Measurements from ENCODE around the gene BDH1.
A peak's percentile ranks its signal among the peaks of the same experiment; 100 is the strongest.

The BDH1 gene

GRCh38 chr3:197507081-197507480, 48.7 kb downstream of the BDH1 start:
- Histone ChIP-seq H3K27ac (ENCODE audit: low read length, poor library complexity, severe bottlenecking) (no peak overlapping the region), H3K79me1 (replicated peaks; ENCODE audit: low read length, poor library complexity, severe bottlenecking) (peaks cover 7% of the 10 kb centered on the region), H2AFZ (ENCODE audit: low read depth, low read length) (no peak overlapping the region), H3K4ac (ENCODE audit: low read depth in 1 of 2, low read length in 2 of 2) (no peak overlapping the region), H2BK12ac (ENCODE audit: low read length in 2 of 2) (no peak overlapping the region), H2BK5ac (ENCODE audit: low read depth, low read length, poor library complexity, severe bottlenecking) (no peak overlapping the region), H3K27me3 (ENCODE audit: control insufficient read depth in 1 of 2, insufficient read depth in 1 of 2, low read length in 2 of 2) (peaks cover 0 to 41% of the 10 kb centered on the region in 2 experiments), H3K4me3 (ENCODE audit: insufficient read depth in 1 of 2, low read depth in 1 of 2, low read length in 2 of 2) (no peak overlapping the region), H3K23ac (ENCODE audit: low read length in 2 of 2) (no peak overlapping the region), H2BK120ac (ENCODE audit: low read depth, low read length) (no peak overlapping the region), H3K4me1 (ENCODE audit: control insufficient read depth, insufficient read depth, low read depth, low read length) (peaks cover 28% of the 10 kb centered on the region), H3K18ac (ENCODE audit: low read depth in 1 of 2, low read length in 2 of 2) (no peak overlapping the region), H3K14ac (ENCODE audit: low read length in 2 of 2) (no peak overlapping the region), H3K4me2 (ENCODE audit: low read length, poor library complexity, severe bottlenecking) (no peak overlapping the region), H3K36me3 (ENCODE audit: control insufficient read depth in 1 of 2, insufficient read depth in 2 of 2, low read depth in 1 of 2, low read length in 2 of 2) (peaks cover 0 to 10% of the 10 kb centered on the region in 2 experiments), H3K9ac (ENCODE audit: low read length) (no peak overlapping the region), H4K8ac (ENCODE audit: low read length) (no peak overlapping the region), H3K9me3 (ENCODE audit: control insufficient read depth, low read length) (no peaks in the 10 kb centered on the region), H2BK15ac (ENCODE audit: low read depth, poor library complexity, severe bottlenecking) (no peak overlapping the region), H2AK5ac (ENCODE audit: low read length, severe bottlenecking) (no peak overlapping the region), H4K91ac (ENCODE audit: low read length) (no peak overlapping the region)
- WGBS, result 93% methylated on average over 8 of the region's 8 CpGs
- no peak for DNase-seq

GRCh38 chr3:197505796-197506548, 49.8 kb downstream of the BDH1 start:
- H3K4me2 ChIP-seq (ENCODE audit: low read length, poor library complexity, severe bottlenecking), result no peak overlapping the region
- H2BK120ac ChIP-seq (ENCODE audit: low read depth, low read length), result no peak overlapping the region
- H3K4ac ChIP-seq (ENCODE audit: low read depth in 1 of 2, low read length in 2 of 2), result no peak overlapping the region
- H3K18ac ChIP-seq (ENCODE audit: low read depth in 1 of 2, low read length in 2 of 2), result peak overlapping the region; percentile 17 to 46
- H3K79me1 ChIP-seq (replicated peaks; ENCODE audit: low read length, poor library complexity, severe bottlenecking), result peaks cover 7% of the 10 kb centered on the region
- no peak overlapping the region for H3K23ac ChIP-seq (ENCODE audit: low read length in 2 of 2)
- H3K27ac ChIP-seq (ENCODE audit: low read length, poor library complexity, severe bottlenecking), result no peak overlapping the region
- H3K36me3 ChIP-seq (ENCODE audit: control insufficient read depth in 1 of 2, insufficient read depth in 2 of 2, low read depth in 1 of 2, low read length in 2 of 2), result peaks cover 0 to 6% of the 10 kb centered on the region in 2 experiments
- no peak overlapping the region for H2BK15ac ChIP-seq (ENCODE audit: low read depth, poor library complexity, severe bottlenecking)
- H2BK5ac ChIP-seq (ENCODE audit: low read depth, low read length, poor library complexity, severe bottlenecking), result no peak overlapping the region
- peak overlapping the region; percentile 66 for H4K91ac ChIP-seq (ENCODE audit: low read length)
- H3K9ac ChIP-seq (ENCODE audit: low read length), result no peak overlapping the region
- H3K4me1 ChIP-seq (ENCODE audit: control insufficient read depth, insufficient read depth, low read depth, low read length), result peaks cover 22% of the 10 kb centered on the region
- peak overlapping the region in 1 of 2 experiments; percentile 50 for H3K14ac ChIP-seq (ENCODE audit: low read length in 2 of 2)
- 91% methylated on average over 20 of the region's 24 CpGs for WGBS
- peaks cover 0 to 41% of the 10 kb centered on the region in 2 experiments for H3K27me3 ChIP-seq (ENCODE audit: control insufficient read depth in 1 of 2, insufficient read depth in 1 of 2, low read length in 2 of 2)
- no peak overlapping the region for H4K8ac ChIP-seq (ENCODE audit: low read length)
- H3K9me3 ChIP-seq (ENCODE audit: control insufficient read depth, low read length), result no peaks in the 10 kb centered on the region
- no peak for DNase-seq
- H2BK12ac ChIP-seq (ENCODE audit: low read length in 2 of 2), result no peak overlapping the region
- H2AK5ac ChIP-seq (ENCODE audit: low read length, severe bottlenecking), result peak overlapping the region; percentile 49
- no peak overlapping the region for H3K4me3 ChIP-seq (ENCODE audit: insufficient read depth in 1 of 2, low read depth in 1 of 2, low read length in 2 of 2)
- no peak overlapping the region for H2AFZ ChIP-seq (ENCODE audit: low read depth, low read length)

- H4K8ac ChIP-seq (ENCODE audit: low read length), result no peak overlapping the region
- no peak overlapping the region for H3K27ac ChIP-seq (ENCODE audit: low read length, poor library complexity, severe bottlenecking)
- H3K9me3 ChIP-seq (ENCODE audit: control insufficient read depth, low read length), result no peaks in the 10 kb centered on the region
- no peak overlapping the region for H2BK5ac ChIP-seq (ENCODE audit: low read depth, low read length, poor library complexity, severe bottlenecking)
- H3K14ac ChIP-seq (ENCODE audit: low read length in 2 of 2), result no peak overlapping the region
- H3K27me3 ChIP-seq (ENCODE audit: control insufficient read depth in 1 of 2, insufficient read depth in 1 of 2, low read length in 2 of 2), result peaks cover 0 to 41% of the 10 kb centered on the region in 2 experiments
- H3K18ac ChIP-seq (ENCODE audit: low read depth in 1 of 2, low read length in 2 of 2), result peak overlapping the region in 1 of 2 experiments; percentile 35
- H3K36me3 ChIP-seq (ENCODE audit: control insufficient read depth in 1 of 2, insufficient read depth in 2 of 2, low read depth in 1 of 2, low read length in 2 of 2), result peaks cover 0 to 6% of the 10 kb centered on the region in 2 experiments
- no peak overlapping the region for H2BK120ac ChIP-seq (ENCODE audit: low read depth, low read length)
- H3K4me2 ChIP-seq (ENCODE audit: low read length, poor library complexity, severe bottlenecking), result no peak overlapping the region
- peaks cover 14% of the 10 kb centered on the region for H3K4me1 ChIP-seq (ENCODE audit: control insufficient read depth, insufficient read depth, low read depth, low read length)
- no peak overlapping the region for H2AK5ac ChIP-seq (ENCODE audit: low read length, severe bottlenecking)
- no peak overlapping the region for H3K4ac ChIP-seq (ENCODE audit: low read depth in 1 of 2, low read length in 2 of 2)
- no peak overlapping the region for H3K9ac ChIP-seq (ENCODE audit: low read length)
- H3K4me3 ChIP-seq (ENCODE audit: insufficient read depth in 1 of 2, low read depth in 1 of 2, low read length in 2 of 2), result no peak overlapping the region
- 81% methylated on average over 15 of the region's 15 CpGs for WGBS
- H3K23ac ChIP-seq (ENCODE audit: low read length in 2 of 2), result no peak overlapping the region
- H4K91ac ChIP-seq (ENCODE audit: low read length), result no peak overlapping the region
- DNase-seq, result no peak
- H3K79me1 ChIP-seq (replicated peaks; ENCODE audit: low read length, poor library complexity, severe bottlenecking), result peaks cover 4% of the 10 kb centered on the region
- no peak overlapping the region for H2BK15ac ChIP-seq (ENCODE audit: low read depth, poor library complexity, severe bottlenecking)
- no peak overlapping the region for H2BK12ac ChIP-seq (ENCODE audit: low read length in 2 of 2)
- H2AFZ ChIP-seq (ENCODE audit: low read depth, low read length), result no peak overlapping the region
These were observed 51.1 kb downstream of the BDH1 start for GRCh38 chr3:197504641-197505121.

DNA sequence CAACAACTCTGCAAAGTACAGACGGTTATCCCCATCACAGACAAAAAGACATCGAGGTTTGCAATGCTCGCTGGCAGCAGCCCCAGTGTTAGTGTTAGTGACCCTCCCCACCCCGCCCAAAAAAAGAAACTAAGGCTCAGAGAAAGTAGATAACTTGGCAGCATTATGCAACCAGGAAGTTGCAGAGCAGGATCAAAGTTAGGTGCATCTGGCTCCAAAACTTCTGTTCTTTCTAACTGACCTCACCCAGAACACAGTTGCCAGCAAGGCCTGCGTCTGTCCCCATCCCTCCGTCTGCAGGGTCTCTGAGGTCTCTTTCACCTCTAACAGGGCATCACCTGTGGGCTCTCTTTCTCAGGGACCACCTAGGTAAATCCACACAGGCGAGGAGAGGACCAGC, 51.5 kb downstream of the BDH1 start:
- no peaks in the 10 kb centered on the region for H3K9me3 ChIP-seq (ENCODE audit: control insufficient read depth, low read length)
- WGBS, result 79% methylated on average over 6 of the region's 7 CpGs
- peaks cover 0 to 41% of the 10 kb centered on the region in 2 experiments for H3K27me3 ChIP-seq (ENCODE audit: control insufficient read depth in 1 of 2, insufficient read depth in 1 of 2, low read length in 2 of 2)
- H3K14ac ChIP-seq (ENCODE audit: low read length in 2 of 2), result no peak overlapping the region
- peak overlapping the region; percentile 55 for H4K8ac ChIP-seq (ENCODE audit: low read length)
- no peak overlapping the region for H2AFZ ChIP-seq (ENCODE audit: low read depth, low read length)
- no peak overlapping the region for H3K27ac ChIP-seq (ENCODE audit: low read length, poor library complexity, severe bottlenecking)
- H2BK5ac ChIP-seq (ENCODE audit: low read depth, low read length, poor library complexity, severe bottlenecking), result no peak overlapping the region
- H2BK12ac ChIP-seq (ENCODE audit: low read length in 2 of 2), result no peak overlapping the region
- H3K23ac ChIP-seq (ENCODE audit: low read length in 2 of 2), result no peak overlapping the region
- peak overlapping the region in 1 of 2 experiments; percentile 26 for H3K18ac ChIP-seq (ENCODE audit: low read depth in 1 of 2, low read length in 2 of 2)
- no peaks in the 10 kb centered on the region for H3K79me1 ChIP-seq (replicated peaks; ENCODE audit: low read length, poor library complexity, severe bottlenecking)
- no peak for DNase-seq
- no peak overlapping the region for H2BK120ac ChIP-seq (ENCODE audit: low read depth, low read length)
- H3K9ac ChIP-seq (ENCODE audit: low read length), result no peak overlapping the region
- no peak overlapping the region for H3K4me2 ChIP-seq (ENCODE audit: low read length, poor library complexity, severe bottlenecking)
- H4K91ac ChIP-seq (ENCODE audit: low read length), result no peak overlapping the region
- no peak overlapping the region for H3K4me3 ChIP-seq (ENCODE audit: insufficient read depth in 1 of 2, low read depth in 1 of 2, low read length in 2 of 2)
- H3K4me1 ChIP-seq (ENCODE audit: control insufficient read depth, insufficient read depth, low read depth, low read length), result peaks cover 15% of the 10 kb centered on the region
- H2BK15ac ChIP-seq (ENCODE audit: low read depth, poor library complexity, severe bottlenecking), result no peak overlapping the region
- peaks cover 0 to 6% of the 10 kb centered on the region in 2 experiments for H3K36me3 ChIP-seq (ENCODE audit: control insufficient read depth in 1 of 2, insufficient read depth in 2 of 2, low read depth in 1 of 2, low read length in 2 of 2)
- no peak overlapping the region for H2AK5ac ChIP-seq (ENCODE audit: low read length, severe bottlenecking)
- H3K4ac ChIP-seq (ENCODE audit: low read depth in 1 of 2, low read length in 2 of 2), result no peak overlapping the region
